CD14-positive monocyte (primary cell): ENCODE measurements around the gene SKA2. TPM values are rescaled to one million over a fixed set of nuclear protein-coding genes. Genes with fewer than 3 reads are reported as not detected.

ENCODE experiments used
- DNase-seq, 3 donors: peaks; one replicate each; pipeline ENCODE4 v3.0.0-alpha.2; 2011 to 2022
- H2AFZ ChIP-seq: 2 replicates; pipeline ENCODE4 v1.6.0; 2012; ENCODE audit warnings: mild to moderate bottlenecking, low read depth, low read length, inconsistent platforms; ENCODE audit not compliant: insufficient read depth, poor library complexity, severe bottlenecking
- H3K27ac ChIP-seq, 2 donors: 1 replicate in 1 of 2; 2 replicates in 1 of 2; pipeline ENCODE4 v1.5.1; 2012 to 2013; ENCODE audit warnings: low read length in 2 of 2, control low read depth in 1 of 2, inconsistent platforms in 1 of 2, low read depth in 1 of 2, mild to moderate bottlenecking in 1 of 2
- H3K27me3 ChIP-seq, 2 donors: one replicate each; pipeline versions ENCODE4 v1.6.0 to v1.6.1; 2011 to 2013; ENCODE audit warnings: low read length in 2 of 2; ENCODE audit not compliant: control insufficient read depth in 2 of 2, insufficient read depth in 2 of 2
- H3K36me3 ChIP-seq, 2 donors: replicated peaks in 1 of 2; 1 replicate in 1 of 2; 2 replicates in 1 of 2; pipeline versions ENCODE4 v1.5.1 to v1.6.1; 2012 to 2013; ENCODE audit warnings: low read length in 2 of 2, control low read depth in 1 of 2, inconsistent platforms in 1 of 2, mild to moderate bottlenecking in 1 of 2; ENCODE audit not compliant: insufficient read depth in 2 of 2, control insufficient read depth in 1 of 2
- H3K4me1 ChIP-seq, 2 donors: 1 replicate in 1 of 2; 2 replicates in 1 of 2; pipeline versions ENCODE4 v1.5.1 to v1.6.1; 2012 to 2013; ENCODE audit warnings: low read length in 2 of 2, control low read depth in 1 of 2, inconsistent platforms in 1 of 2, mild to moderate bottlenecking in 1 of 2, moderate library complexity in 1 of 2; ENCODE audit not compliant: insufficient read depth in 2 of 2, control insufficient read depth in 1 of 2
- H3K4me2 ChIP-seq: replicated peaks from 2 replicates; pipeline ENCODE3; 2012; ENCODE audit warnings: low read length, moderate library complexity, mild to moderate bottlenecking; ENCODE audit not compliant: poor library complexity, severe bottlenecking; ENCODE audit errors: extremely low read depth
- H3K4me3 ChIP-seq, 3 experiments: fragments of 200-600 bp in 1 of 3; sonication (generic) in 1 of 3; replicated peaks in 1 of 3; 1 replicate in 2 of 3; 2 replicates in 1 of 3; pipeline ENCODE4 v1.5.1; 2011 to 2013; ENCODE audit warnings: low read length in 3 of 3, mild to moderate bottlenecking in 3 of 3, control low read depth in 2 of 3, low read depth in 2 of 3, inconsistent platforms in 1 of 3, moderate library complexity in 1 of 3
- H3K79me2 ChIP-seq: 2 replicates; pipeline ENCODE4 v1.6.0; 2012; ENCODE audit warnings: mild to moderate bottlenecking, control low read depth, inconsistent platforms, low read length, moderate library complexity; ENCODE audit not compliant: insufficient read depth
- H3K9ac ChIP-seq: 2 replicates; pipeline ENCODE4 v1.6.0; 2017; ENCODE audit warnings: low read length, mild to moderate bottlenecking; ENCODE audit not compliant: insufficient read depth, poor library complexity, severe bottlenecking
- H3K9me3 ChIP-seq, 2 donors: replicated peaks in 1 of 2; 1 replicate in 1 of 2; 2 replicates in 1 of 2; pipeline versions ENCODE4 v1.5.1 to v1.6.1; 2012 to 2013; ENCODE audit warnings: low read length in 2 of 2, control low read depth in 1 of 2; ENCODE audit not compliant: control insufficient read depth in 1 of 2, insufficient read depth in 1 of 2
- H4K20me1 ChIP-seq: 2 replicates; pipeline ENCODE4 v1.6.0; 2012; ENCODE audit warnings: mild to moderate bottlenecking, low read length, control low read depth, moderate library complexity; ENCODE audit not compliant: insufficient read depth
- H3K27ac Mint-ChIP-seq, 7 donors: one replicate each; pipeline ENCODE4 v1.8.0; 2020; ENCODE audit warnings: mild to moderate bottlenecking in 7 of 7, mixed read lengths in 7 of 7, moderate library complexity in 6 of 7, inconsistent platforms in 2 of 7
- H3K27me3 Mint-ChIP-seq, 3 donors: one replicate each; pipeline ENCODE4 v1.8.0; 2021 to 2022; ENCODE audit warnings: low read depth in 3 of 3, mild to moderate bottlenecking in 3 of 3, mixed read lengths in 3 of 3, moderate library complexity in 3 of 3, inconsistent platforms in 1 of 3
- H3K36me3 Mint-ChIP-seq, 2 donors: one replicate each; pipeline ENCODE4 v1.8.0; 2020; ENCODE audit warnings: mixed read lengths in 2 of 2, inconsistent platforms in 1 of 2, mild to moderate bottlenecking in 1 of 2
- H3K4me1 Mint-ChIP-seq: one replicate; pipeline ENCODE4 v1.8.0; 2020; ENCODE audit warnings: mild to moderate bottlenecking, mixed read lengths
- H3K4me3 Mint-ChIP-seq, 2 donors: one replicate each; pipeline ENCODE4 v1.8.0; 2020; ENCODE audit warnings: mild to moderate bottlenecking in 2 of 2, mixed read lengths in 2 of 2, moderate library complexity in 1 of 2
- H3K9me3 Mint-ChIP-seq, 7 donors: one replicate each; pipeline ENCODE4 v1.8.0; 2020 to 2022; ENCODE audit warnings: mixed read lengths in 7 of 7, mild to moderate bottlenecking in 6 of 7, moderate library complexity in 6 of 7, inconsistent platforms in 2 of 7
- WGBS: methylation state at CpG from one replicate; pipeline ENCODE4 v1.1.5; 2013; ENCODE audit warnings: missing lambda C conversion rate; ENCODE audit not compliant: insufficient coverage; 5-methylcytosine and 5-hydroxymethylcytosine counted together
- intact Hi-C, 2 donors: fragments of 100-400 bp; cut with micrococcal nuclease; formaldehyde crosslinking; loops; one replicate each; pipeline versions ENCODE4 v1.15.0 to v1.15.1; 2023
- polyA plus RNA-seq, 3 donors: library from polyadenylated mRNA; depleted of rRNA in 1 of 3; unstranded in 2 of 3; stranded (reverse) in 1 of 3; fragments of 300-500 nt in 2 of 3; fragments of >200 nt in 1 of 3; fragmentation: Illumina TruSeq in 2 of 3; gene quantifications; 1 replicate in 2 of 3; 2 replicates in 1 of 3; pipeline ENCODE4 v1.2.3, GENCODE V29; 2012 to 2021
- TF ChIP-seq, protein P1 (sequence below): fragments of 200-600 bp; IDR thresholded peaks from one replicate; pipeline ENCODE4 v1.8.0; 2022; ENCODE audit warnings: antibody characterized with exemption, mild to moderate bottlenecking

SKA2 gene
- polyA plus RNA-seq, 3 donors, result 3.1 to 20.4 (median 19.2) TPM

DNA sequence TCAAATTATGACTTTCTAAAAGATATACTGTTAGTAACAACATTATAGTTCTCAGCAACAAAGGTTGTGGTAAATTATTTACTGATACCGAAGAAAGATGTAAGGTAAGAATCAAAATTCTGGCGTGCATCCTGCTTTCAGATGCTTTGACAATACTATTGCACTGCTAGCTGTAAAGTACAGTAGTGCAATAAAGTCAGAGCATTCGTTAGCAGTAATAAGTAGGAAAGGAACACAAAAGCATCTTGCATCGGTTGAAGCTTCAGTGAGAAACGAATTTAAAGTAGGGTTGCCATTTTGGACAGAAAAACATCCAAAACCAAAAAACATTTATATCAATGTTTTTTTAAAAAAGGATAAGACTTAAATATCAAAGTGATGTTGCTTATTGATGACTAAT lies 4.0 kb downstream of the SKA2 start:
- no peak overlapping the region for H3K4me3 Mint-ChIP-seq
- H3K4me3 ChIP-seq, result no peak overlapping the region
- H3K4me1 ChIP-seq, result peaks cover 13 to 19% of the 10 kb centered on the region in 2 donors

DNA sequence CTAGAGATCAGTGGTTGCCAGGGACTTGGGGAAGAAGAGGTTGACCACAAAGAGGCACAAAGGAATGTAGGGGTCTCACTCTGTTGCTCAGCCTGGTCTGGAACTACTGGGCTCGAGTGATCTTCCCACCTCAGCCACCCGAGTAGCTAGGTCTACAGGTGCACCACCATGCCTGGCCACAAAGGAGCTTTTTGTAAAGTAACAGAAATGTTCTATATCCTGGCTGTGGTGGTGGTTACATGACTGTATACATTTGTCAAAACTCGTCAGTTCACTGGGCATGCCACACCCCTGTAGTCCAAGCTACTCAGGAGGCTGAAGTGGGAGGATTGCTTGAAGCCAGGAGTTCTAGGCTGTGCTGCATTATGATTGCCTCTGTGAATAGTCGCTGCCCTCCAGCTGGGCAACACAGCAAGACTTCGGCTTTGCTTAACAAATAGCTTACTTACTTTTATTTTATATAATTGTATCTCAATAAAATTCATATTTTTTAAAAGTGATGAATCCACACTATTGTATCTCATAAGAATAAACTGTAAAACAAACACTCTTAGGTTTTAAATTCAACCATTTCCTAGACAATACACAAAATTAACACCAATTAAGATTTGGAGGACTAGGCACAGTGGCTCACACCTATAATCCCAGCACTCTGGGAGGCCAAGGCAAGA lies 5.0 kb downstream of the SKA2 start:
- TF ChIP-seq, protein P1, sequence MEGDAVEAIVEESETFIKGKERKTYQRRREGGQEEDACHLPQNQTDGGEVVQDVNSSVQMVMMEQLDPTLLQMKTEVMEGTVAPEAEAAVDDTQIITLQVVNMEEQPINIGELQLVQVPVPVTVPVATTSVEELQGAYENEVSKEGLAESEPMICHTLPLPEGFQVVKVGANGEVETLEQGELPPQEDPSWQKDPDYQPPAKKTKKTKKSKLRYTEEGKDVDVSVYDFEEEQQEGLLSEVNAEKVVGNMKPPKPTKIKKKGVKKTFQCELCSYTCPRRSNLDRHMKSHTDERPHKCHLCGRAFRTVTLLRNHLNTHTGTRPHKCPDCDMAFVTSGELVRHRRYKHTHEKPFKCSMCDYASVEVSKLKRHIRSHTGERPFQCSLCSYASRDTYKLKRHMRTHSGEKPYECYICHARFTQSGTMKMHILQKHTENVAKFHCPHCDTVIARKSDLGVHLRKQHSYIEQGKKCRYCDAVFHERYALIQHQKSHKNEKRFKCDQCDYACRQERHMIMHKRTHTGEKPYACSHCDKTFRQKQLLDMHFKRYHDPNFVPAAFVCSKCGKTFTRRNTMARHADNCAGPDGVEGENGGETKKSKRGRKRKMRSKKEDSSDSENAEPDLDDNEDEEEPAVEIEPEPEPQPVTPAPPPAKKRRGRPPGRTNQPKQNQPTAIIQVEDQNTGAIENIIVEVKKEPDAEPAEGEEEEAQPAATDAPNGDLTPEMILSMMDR, result no peak
- intact Hi-C loops, result loop anchor here in 1 of 2 donors (10.0 kb wide), 1 partner anchor 65 kb away; the partner anchor contains the start of gene SMG8
- H3K4me3 ChIP-seq, result no peak overlapping the region
- Mint-ChIP-seq H3K27ac (no peak overlapping the region), H3K27me3 (no peaks in the 10 kb centered on the region), H3K36me3 (peaks cover 2 to 4% of the 10 kb centered on the region in 2 donors), H3K9me3 (no peaks in the 10 kb centered on the region), H3K4me3 (no peak overlapping the region), H3K4me1 (peaks cover 22% of the 10 kb centered on the region)
- H3K36me3 ChIP-seq, result no peaks in the 10 kb centered on the region
- H3K9ac ChIP-seq, result no peak overlapping the region
- H3K4me2 ChIP-seq, result no peak overlapping the region
- H3K27ac ChIP-seq, result no peak overlapping the region
- 80% methylated on average over 1 of the region's 5 CpGs for WGBS
- no peaks in the 10 kb centered on the region for H3K27me3 ChIP-seq
- H3K4me1 ChIP-seq, result peaks cover 10 to 16% of the 10 kb centered on the region in 2 donors
- no peaks in the 10 kb centered on the region for H3K9me3 ChIP-seq
- no peaks in the 10 kb centered on the region for H4K20me1 ChIP-seq
- H2AFZ ChIP-seq, result no peak overlapping the region
- DNase-seq, result no peak
- H3K79me2 ChIP-seq, result peaks cover 100% of the 10 kb centered on the region

More for the DNA sequence above, 4.0 kb downstream of the SKA2 start:
- peaks cover 94% of the 10 kb centered on the region for H3K79me2 ChIP-seq
- intact Hi-C loops, result loop anchor here in 1 of 2 donors (10.0 kb wide), 1 partner anchor 64 kb away; the partner anchor contains the start of gene SMG8
- no peaks in the 10 kb centered on the region for H3K27me3 Mint-ChIP-seq
- H3K9me3 Mint-ChIP-seq, result no peaks in the 10 kb centered on the region
- H3K4me2 ChIP-seq, result no peak overlapping the region
- H3K36me3 ChIP-seq, result no peaks in the 10 kb centered on the region
- TF ChIP-seq, protein P1, result no peak
- H2AFZ ChIP-seq, result no peak overlapping the region
- 100% methylated on average over 2 of the region's 5 CpGs for WGBS
- H3K36me3 Mint-ChIP-seq, result peaks cover 0 to 4% of the 10 kb centered on the region in 2 donors
- no peaks in the 10 kb centered on the region for H3K27me3 ChIP-seq
- peaks cover 19% of the 10 kb centered on the region for H3K4me1 Mint-ChIP-seq
- H3K9ac ChIP-seq, result no peak overlapping the region
- H3K9me3 ChIP-seq, result no peaks in the 10 kb centered on the region
- no peaks in the 10 kb centered on the region for H4K20me1 ChIP-seq
- no peak for DNase-seq
- no peak overlapping the region for H3K27ac Mint-ChIP-seq
- H3K27ac ChIP-seq, result no peak overlapping the region
